Astrocyte (in vitro differentiated cells and primary cell): ENCODE results near the gene MALT1. TPM values are rescaled to one million over a fixed set of nuclear protein-coding genes. Genes with fewer than 3 reads are reported as not detected.
A peak's percentile ranks its signal among the peaks of the same experiment; 100 is the strongest.
"Not testable (repeated sequence)": the region's sequence is repeated elsewhere in the genome, so short reads cannot be mapped to it uniquely, and the experiment has no call there.

Experiments
- DNase-seq: peaks from one replicate; pipeline ENCODE4 v3.0.0-alpha.2; 2010; ENCODE audit warnings: low read depth
- FAIRE-seq: peaks from 2 replicates; lab custom pipeline; 2011; peaks lifted over from hg19 to GRCh38; lab: Jason Lieb, UNC
- H2AFZ ChIP-seq: 2 replicates; pipeline ENCODE4 v1.6.0; 2012; ENCODE audit warnings: low read depth, low read length, inconsistent platforms
- H3K27ac ChIP-seq: 2 replicates; pipeline ENCODE4 v1.5.1; 2011; ENCODE audit warnings: low read depth, low read length, inconsistent platforms
- H3K27me3 ChIP-seq: 2 replicates; pipeline ENCODE4 v1.6.0; 2011; ENCODE audit warnings: low read length, inconsistent platforms; ENCODE audit not compliant: insufficient read depth
- H3K36me3 ChIP-seq: 2 replicates; pipeline ENCODE4 v1.5.1; 2011; ENCODE audit warnings: low read length, inconsistent platforms; ENCODE audit not compliant: insufficient read depth
- H3K4me1 ChIP-seq: 2 replicates; pipeline ENCODE4 v1.5.1; 2011; ENCODE audit warnings: low read length, inconsistent platforms; ENCODE audit not compliant: insufficient read depth
- H3K4me2 ChIP-seq: 2 replicates; pipeline ENCODE4 v1.6.0; 2012; ENCODE audit warnings: low read length, inconsistent platforms
- H3K4me3 ChIP-seq: 2 replicates; pipeline ENCODE4 v1.5.1; 2011; ENCODE audit warnings: low read depth, mild to moderate bottlenecking, low read length, inconsistent platforms; ENCODE audit not compliant: insufficient read depth
- H3K79me2 ChIP-seq: 2 replicates; pipeline ENCODE4 v1.6.0; 2012; ENCODE audit warnings: mild to moderate bottlenecking, low read length, inconsistent platforms; ENCODE audit not compliant: insufficient read depth
- H3K9ac ChIP-seq: 2 replicates; pipeline ENCODE4 v1.6.0; 2012; ENCODE audit warnings: mild to moderate bottlenecking, low read length, inconsistent platforms
- H3K9me3 ChIP-seq: 2 replicates; pipeline ENCODE4 v1.5.1; 2012; ENCODE audit warnings: low read depth, mild to moderate bottlenecking, low read length, inconsistent platforms; ENCODE audit not compliant: insufficient read depth
- H4K20me1 ChIP-seq: 2 replicates; pipeline ENCODE4 v1.6.0; 2012; ENCODE audit warnings: low read length, inconsistent platforms; ENCODE audit not compliant: insufficient read depth
- H3K27ac Mint-ChIP-seq: one replicate; pipeline ENCODE4 v1.8.0; 2021; ENCODE audit warnings: mild to moderate bottlenecking, mixed read lengths; ENCODE audit not compliant: unreplicated experiment
- H3K27me3 Mint-ChIP-seq: one replicate; pipeline ENCODE4 v1.8.0; 2021; ENCODE audit warnings: low read depth, mixed read lengths; ENCODE audit not compliant: unreplicated experiment
- H3K36me3 Mint-ChIP-seq: one replicate; pipeline ENCODE4 v1.8.0; 2021; ENCODE audit warnings: low read depth, mixed read lengths; ENCODE audit not compliant: unreplicated experiment
- H3K4me1 Mint-ChIP-seq: one replicate; pipeline ENCODE4 v1.8.0; 2021; ENCODE audit warnings: low read depth, mixed read lengths; ENCODE audit not compliant: unreplicated experiment
- H3K4me3 Mint-ChIP-seq: one replicate; pipeline ENCODE4 v1.8.0; 2021; ENCODE audit warnings: mild to moderate bottlenecking, moderate library complexity, mixed read lengths; ENCODE audit not compliant: unreplicated experiment
- H3K9me3 Mint-ChIP-seq: one replicate; pipeline ENCODE4 v1.8.0; 2021; ENCODE audit warnings: mild to moderate bottlenecking, mixed read lengths; ENCODE audit not compliant: unreplicated experiment
- CTCF ChIP-seq: IDR thresholded peaks from 2 replicates; pipeline ENCODE4 v1.5.1; 2011; ENCODE audit warnings: low read depth, mild to moderate bottlenecking, inconsistent platforms, low read length, moderate library complexity; ENCODE audit not compliant: insufficient read depth
- EZH2 ChIP-seq: IDR thresholded peaks from 2 replicates; pipeline ENCODE4 v1.6.1; 2012; ENCODE audit warnings: mild to moderate bottlenecking, low read length, inconsistent platforms; ENCODE audit not compliant: insufficient read depth
- total RNA-seq: library from RNA; stranded (reverse); gene quantifications from 2 replicates; pipeline ENCODE4 v1.2.1, GENCODE V29; 2021

Gene MALT1
- total RNA-seq, 1 donor from 2014 or later, result 40.3 TPM

DNA sequence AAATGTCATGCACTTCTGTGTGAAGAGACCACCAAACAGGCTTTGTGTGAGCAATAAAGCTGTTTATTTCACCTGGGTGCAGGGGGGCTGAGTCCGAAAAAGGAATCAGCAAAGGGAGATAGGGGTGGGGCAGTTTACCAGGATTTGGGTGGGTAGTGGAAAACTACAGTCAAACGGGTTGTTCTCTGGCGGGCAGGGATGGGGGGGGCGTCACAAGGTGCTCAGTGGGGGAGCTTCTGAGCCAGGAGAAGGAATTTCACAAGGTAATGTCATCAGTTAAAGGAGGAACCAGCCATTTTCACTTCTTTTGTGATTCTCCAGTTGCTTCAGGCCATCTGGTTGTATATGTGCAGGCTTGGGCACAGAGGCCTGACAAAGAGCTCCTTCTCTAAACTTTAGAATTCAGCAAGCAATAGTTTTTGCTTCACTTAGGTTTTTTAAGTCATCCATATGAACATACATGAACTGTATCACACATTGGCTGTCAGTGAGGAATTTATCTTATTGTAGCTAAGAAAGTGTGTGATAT is 24.9 kb upstream of the MALT1 start:
- Mint-ChIP-seq H3K36me3 (no peaks in the 10 kb centered on the region), H3K27me3 (no peaks in the 10 kb centered on the region), H3K9me3 (no peaks in the 10 kb centered on the region), H3K4me1 (peaks cover 17% of the 10 kb centered on the region), H3K4me3 (no peak overlapping the region), H3K27ac (peak overlapping the region; percentile 35)
- Histone ChIP-seq H3K27ac (no peak overlapping the region), H3K4me1 (peaks cover 3% of the 10 kb centered on the region), H2AFZ (no peak overlapping the region), H4K20me1 (no peaks in the 10 kb centered on the region), H3K9ac (no peak overlapping the region), H3K4me2 (no peak overlapping the region), H3K79me2 (no peaks in the 10 kb centered on the region), H3K4me3 (no peak overlapping the region), H3K9me3 (no peaks in the 10 kb centered on the region), H3K27me3 (no peaks in the 10 kb centered on the region), H3K36me3 (no peaks in the 10 kb centered on the region)
- TF ChIP-seq EZH2 (no peak), CTCF (no peak)
- FAIRE-seq, result no peak
- DNase-seq, result no peak

DNA sequence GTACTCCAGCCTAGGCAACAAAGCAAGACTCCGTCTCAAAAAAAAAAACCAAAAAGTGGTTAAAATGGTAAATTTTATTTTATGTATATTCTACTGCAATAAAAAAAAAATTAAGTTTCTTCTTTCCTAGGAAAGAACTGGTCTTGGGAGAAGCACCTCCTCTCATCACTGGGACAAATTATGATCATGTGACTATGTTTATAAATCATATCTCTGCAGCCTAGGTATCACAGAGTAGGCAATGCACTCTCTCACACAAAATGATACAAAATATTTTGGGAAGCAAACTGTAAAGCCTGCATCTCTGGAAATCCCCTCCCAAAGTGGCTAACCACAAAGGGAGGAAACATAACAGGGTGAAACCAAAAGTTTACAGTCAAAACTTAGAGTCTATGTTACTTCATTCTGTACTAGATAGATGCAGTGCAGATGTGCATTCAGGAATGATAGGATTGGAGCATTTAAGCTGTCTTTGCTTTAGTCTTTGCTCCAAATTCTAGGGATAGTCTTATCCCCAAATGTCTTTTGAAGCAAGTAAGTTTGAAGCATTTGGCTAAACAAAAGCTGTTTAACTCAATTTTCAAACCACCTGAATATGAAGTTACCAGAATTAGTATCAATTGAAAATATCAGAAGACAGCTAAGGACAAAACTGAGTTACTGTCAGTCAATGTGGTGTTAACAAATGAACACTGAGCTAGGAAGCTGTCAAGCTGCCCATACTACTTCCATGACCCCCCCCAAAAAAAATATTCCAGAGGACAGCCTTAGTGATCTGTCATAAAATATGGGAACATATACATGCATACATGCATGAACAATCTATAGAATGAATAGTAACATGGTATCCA is 21.1 kb upstream of the MALT1 start:
- DNase-seq (no peak), FAIRE-seq (no peak)
- no peaks in the 10 kb centered on the region for H3K79me2 ChIP-seq
- H3K36me3 ChIP-seq, result no peaks in the 10 kb centered on the region
- Mint-ChIP-seq H3K4me1 (peaks cover 17% of the 10 kb centered on the region), H3K9me3 (peaks cover 7% of the 10 kb centered on the region), H3K27me3 (no peaks in the 10 kb centered on the region), H3K36me3 (no peaks in the 10 kb centered on the region), H3K27ac (no peak overlapping the region), H3K4me3 (no peak overlapping the region)
- H3K27me3 ChIP-seq, result no peaks in the 10 kb centered on the region
- H3K9me3 ChIP-seq, result no peaks in the 10 kb centered on the region
- H3K4me2 ChIP-seq, result no peak overlapping the region
- H4K20me1 ChIP-seq, result no peaks in the 10 kb centered on the region
- no peak overlapping the region for H3K27ac ChIP-seq
- no peak overlapping the region for H2AFZ ChIP-seq
- TF ChIP-seq EZH2 (no peak), CTCF (no peak)
- no peaks in the 10 kb centered on the region for H3K4me1 ChIP-seq
- H3K9ac ChIP-seq, result no peak overlapping the region
- no peak overlapping the region for H3K4me3 ChIP-seq

DNA sequence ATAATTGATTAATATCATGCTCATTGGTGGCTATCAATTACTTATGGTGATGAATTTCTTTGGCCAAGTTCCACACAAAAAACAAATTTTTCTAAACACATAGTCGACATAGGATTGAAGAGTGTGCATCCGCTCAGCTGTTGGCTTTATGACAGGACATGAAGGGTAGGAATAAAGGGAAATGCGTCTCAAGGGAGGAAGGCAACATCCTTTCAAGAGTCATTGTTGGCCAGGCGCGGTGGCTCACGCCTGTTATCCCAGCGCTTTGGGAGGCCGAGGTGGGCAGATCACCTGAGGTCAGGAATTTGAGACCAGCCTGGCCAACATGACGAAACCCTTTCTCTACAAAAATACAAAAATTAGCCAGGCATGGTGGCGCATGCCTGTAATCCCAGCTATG is 20.4 kb upstream of the MALT1 start:
- not testable (repeated sequence) for FAIRE-seq, H3K4me3 Mint-ChIP-seq, H3K27ac Mint-ChIP-seq, H3K9ac ChIP-seq, H3K4me1 ChIP-seq, H3K9me3 Mint-ChIP-seq, H3K4me3 ChIP-seq, H3K79me2 ChIP-seq, H3K36me3 Mint-ChIP-seq, H3K27me3 ChIP-seq, H4K20me1 ChIP-seq, DNase-seq, H3K9me3 ChIP-seq, H2AFZ ChIP-seq, H3K27me3 Mint-ChIP-seq, H3K4me2 ChIP-seq, H3K27ac ChIP-seq, H3K36me3 ChIP-seq
- H3K4me1 Mint-ChIP-seq, result peaks cover 16% of the 10 kb centered on the region

DNA sequence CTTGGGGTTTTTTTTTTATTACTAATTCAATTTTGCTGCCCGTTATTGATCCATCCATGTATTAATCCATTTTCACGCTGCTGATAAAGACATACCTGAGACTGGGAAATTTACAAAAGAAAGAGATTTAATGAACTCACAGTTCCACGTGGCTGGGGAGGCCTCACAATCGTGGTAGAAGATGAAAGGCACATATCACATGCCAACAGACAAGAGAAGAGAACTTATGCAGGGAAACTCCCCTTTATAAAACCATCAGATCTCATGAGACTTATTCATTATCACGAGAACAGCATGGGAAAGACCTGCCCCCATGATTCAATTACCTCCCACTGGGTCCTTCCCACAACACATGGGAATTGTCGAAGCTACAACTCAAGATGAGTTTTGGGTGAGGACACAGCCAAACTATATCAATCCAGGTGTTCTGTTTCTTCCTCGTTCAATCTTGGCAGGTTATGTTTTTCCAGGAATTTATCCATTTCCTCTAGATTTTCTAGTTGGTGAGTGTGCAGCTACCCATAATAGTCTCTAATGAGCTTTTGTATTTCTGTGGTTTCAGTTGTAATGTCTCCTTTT is 18.0 kb upstream of the MALT1 start:
- not testable (repeated sequence) for H3K27me3 Mint-ChIP-seq
- peaks cover 15% of the 10 kb centered on the region for H3K4me1 Mint-ChIP-seq
- FAIRE-seq, result peak; percentile 32

More for the DNA sequence above, 18.0 kb upstream of the MALT1 start:
- H3K27me3 ChIP-seq, H3K79me2 ChIP-seq, H3K36me3 ChIP-seq, H3K4me2 ChIP-seq, H3K4me3 Mint-ChIP-seq, H3K4me1 ChIP-seq, H3K36me3 Mint-ChIP-seq, H3K27ac ChIP-seq, H4K20me1 ChIP-seq, H2AFZ ChIP-seq, H3K27ac Mint-ChIP-seq, H3K9me3 ChIP-seq, H3K9ac ChIP-seq, H3K4me3 ChIP-seq, DNase-seq: not testable (repeated sequence)
- H3K9me3 Mint-ChIP-seq, result peaks cover 18% of the 10 kb centered on the region
